Pancreas (tissue), 10 donors: Measurements from ENCODE around the gene SHF. TPM values are rescaled to one million over a fixed set of nuclear protein-coding genes. Genes with fewer than 3 reads are reported as not detected.

Source experiments
- ATAC-seq, 4 donors: fragments of 200-7000 bp; cut with Tn5 transposase; one replicate each; pipeline versions ENCODE4 v1.8.0 to v1.9.1; 2020; ENCODE audit warnings: mild to moderate bottlenecking in 4 of 4, moderate library complexity in 4 of 4
- DNase-seq, 6 donors: peaks; one replicate each; pipeline ENCODE4 v3.0.0-alpha.2; 2020
- FAIRE-seq: peaks from 2 replicates; lab custom pipeline; 2012; peaks lifted over from hg19 to GRCh38; lab: Jason Lieb, UNC
- H3K27ac ChIP-seq, 4 donors: fragments of 200-600 bp; sonication (generic); 1 replicate in 3 of 4; 2 replicates in 1 of 4; pipeline versions ENCODE4 v1.5.0 to v1.8.0; 2020
- H3K27me3 ChIP-seq, 4 donors: fragments of 200-600 bp; one replicate each; pipeline ENCODE4 v1.8.0; 2021
- H3K36me3 ChIP-seq, 3 donors: fragments of 200-600 bp; sonication (generic) in 1 of 3; one replicate each; pipeline versions ENCODE4 v1.5.0 to v1.8.0; 2020 to 2021
- H3K4me1 ChIP-seq, 3 donors: fragments of 200-600 bp; one replicate each; pipeline ENCODE4 v1.8.0; 2021
- H3K4me3 ChIP-seq, 4 donors: fragments of 200-600 bp; sonication (generic) in 2 of 4; one replicate each; pipeline versions ENCODE4 v1.5.0 to v1.8.0; 2020 to 2021
- H3K9me3 ChIP-seq, 4 donors: fragments of 200-600 bp; one replicate each; pipeline ENCODE4 v1.8.0; 2021
- WGBS, 2 donors: extraction: QIAGEN DNeasy Blood & Tissue Kit; methylation state at CpG; one replicate each; pipeline ENCODE4 v1.1.7; 2013; 5-methylcytosine and 5-hydroxymethylcytosine counted together
- intact Hi-C, 3 donors: fragments of 100-400 bp; cut with DNase I; formaldehyde crosslinking; loops; one replicate each; pipeline versions ENCODE4 v1.11.1 to v1.14.2; 2022
- polyA plus RNA-seq, 2 donors: library from polyadenylated mRNA; stranded (reverse); fragments of 200-250 nt; gene quantifications; one replicate each; pipeline ENCODE4 v1.2.3, GENCODE V29; 2013
- total RNA-seq, 6 donors: library from RNA; stranded (reverse); fragmentation: NEBNext Ultra II Directional in 4 of 6; extraction: Animal tissue kit (Norgen Biotek cat#: 25700) in 4 of 6; gene quantifications; one replicate each; pipeline versions ENCODE4 v1.2.1 to v1.2.4, GENCODE V29; 2021 to 2023
- TF ChIP-seq, protein P1 (sequence below), 4 donors: fragments of 200-600 bp; sonication (generic) in 3 of 4; IDR thresholded peaks; one replicate each; pipeline versions ENCODE4 v1.5.0 to v1.8.0; 2021; ENCODE audit warnings: antibody characterized with exemption in 4 of 4
- donor health status: healthy with polysubstance abuse.
- donor health status: DM: no; HTN: no; CAD: no; lungs with moderate emphysema.
- donor health status: DM: no; HTN: no; CAD: no.
- donor health status: control.
- donor health status: control.
- donor health status: Bipolar disorder and iron deficiency.
- donor health status: DM: yes; HTN: yes; CAD: no.
- donor health status: DM: no; HTN: no; CAD: no.
- donor health status: DM: no; HTN: no; CAD: no.
- donor health status: DM: yes; HTN: yes; CAD: no.

The SHF gene
- total and polyA plus RNA-seq, 8 donors: 1.0 to 3.7 (median 2.0) TPM

DNA sequence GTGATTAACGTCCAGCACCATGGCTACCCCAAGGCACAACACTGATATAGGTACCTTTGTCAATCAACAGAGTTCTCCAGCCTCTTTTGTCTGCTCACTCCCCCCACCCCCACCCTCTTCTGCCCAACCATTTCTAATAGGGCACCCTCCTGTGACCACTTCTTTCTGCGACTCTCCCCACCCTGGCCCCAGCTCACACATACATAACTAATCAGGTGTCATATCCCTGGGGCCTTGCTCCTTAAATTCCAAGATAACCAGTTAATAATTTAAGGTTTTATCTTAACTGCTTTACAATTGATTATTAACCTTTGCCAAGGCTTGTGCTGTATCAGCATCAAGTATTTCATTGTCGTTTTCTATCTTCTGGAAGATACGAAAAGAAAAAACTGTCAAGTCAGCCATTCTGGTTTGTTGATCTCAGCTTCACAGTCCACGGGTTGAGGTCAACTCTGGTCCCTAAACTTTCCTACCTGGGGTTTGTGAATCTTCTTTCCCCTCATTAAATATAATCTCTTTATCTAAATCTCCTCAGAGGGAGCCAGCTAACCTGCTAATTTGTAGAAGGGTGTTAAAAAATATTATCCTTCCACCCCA lies 37.0 kb upstream of the SHF start:
- Histone ChIP-seq H3K9me3 (no peaks in the 10 kb centered on the region), H3K4me1 (peaks cover 0 to 3% (median 0%) of the 10 kb centered on the region in 3 donors), H3K4me3 (no peak overlapping the region), H3K27ac (no peak overlapping the region), H3K27me3 (no peaks in the 10 kb centered on the region), H3K36me3 (no peaks in the 10 kb centered on the region)
- DNase-seq: no peak
- TF ChIP-seq, protein P1, sequence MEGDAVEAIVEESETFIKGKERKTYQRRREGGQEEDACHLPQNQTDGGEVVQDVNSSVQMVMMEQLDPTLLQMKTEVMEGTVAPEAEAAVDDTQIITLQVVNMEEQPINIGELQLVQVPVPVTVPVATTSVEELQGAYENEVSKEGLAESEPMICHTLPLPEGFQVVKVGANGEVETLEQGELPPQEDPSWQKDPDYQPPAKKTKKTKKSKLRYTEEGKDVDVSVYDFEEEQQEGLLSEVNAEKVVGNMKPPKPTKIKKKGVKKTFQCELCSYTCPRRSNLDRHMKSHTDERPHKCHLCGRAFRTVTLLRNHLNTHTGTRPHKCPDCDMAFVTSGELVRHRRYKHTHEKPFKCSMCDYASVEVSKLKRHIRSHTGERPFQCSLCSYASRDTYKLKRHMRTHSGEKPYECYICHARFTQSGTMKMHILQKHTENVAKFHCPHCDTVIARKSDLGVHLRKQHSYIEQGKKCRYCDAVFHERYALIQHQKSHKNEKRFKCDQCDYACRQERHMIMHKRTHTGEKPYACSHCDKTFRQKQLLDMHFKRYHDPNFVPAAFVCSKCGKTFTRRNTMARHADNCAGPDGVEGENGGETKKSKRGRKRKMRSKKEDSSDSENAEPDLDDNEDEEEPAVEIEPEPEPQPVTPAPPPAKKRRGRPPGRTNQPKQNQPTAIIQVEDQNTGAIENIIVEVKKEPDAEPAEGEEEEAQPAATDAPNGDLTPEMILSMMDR (IDR thresholded peaks at IDR 0.05): no peak
- WGBS, 2 donors: 14 to 15% methylated on average over 5 of the region's 5 CpGs
- no peak for FAIRE-seq
- intact Hi-C loops: no loop called here
- peak in 2 of 4 donors; percentile 45 to 48 for ATAC-seq

GRCh38 chr15:45221967-45222366 lies 34.2 kb upstream of the SHF start:
- intact Hi-C loops: no loop called here
- DNase-seq (no peak), FAIRE-seq (no peak), ATAC-seq (no peak)
- WGBS, 2 donors: 86 to 92% methylated on average over 4 of the region's 4 CpGs
- TF ChIP-seq, protein P1 (IDR thresholded peaks at IDR 0.05): no peak
- Histone ChIP-seq H3K27ac (no peak overlapping the region), H3K36me3 (no peaks in the 10 kb centered on the region), H3K9me3 (no peaks in the 10 kb centered on the region), H3K4me3 (no peak overlapping the region), H3K27me3 (no peaks in the 10 kb centered on the region), H3K4me1 (peaks cover 0 to 3% (median 0%) of the 10 kb centered on the region in 3 donors)

- intact Hi-C loops: no loop called here
- TF ChIP-seq, protein P1 (IDR thresholded peaks at IDR 0.05): no peak
- Histone ChIP-seq H3K4me1 (peaks cover 0 to 3% (median 0%) of the 10 kb centered on the region in 3 donors), H3K36me3 (no peaks in the 10 kb centered on the region), H3K4me3 (no peak overlapping the region), H3K27me3 (no peaks in the 10 kb centered on the region), H3K9me3 (no peaks in the 10 kb centered on the region), H3K27ac (no peak overlapping the region)
- no peak for ATAC-seq
- DNase-seq: no peak
- 95 to 98% methylated on average over 2 of the region's 2 CpGs for WGBS, 2 donors
- FAIRE-seq: no peak
Observed at GRCh38 chr15:45221053-45221599, 33.4 kb upstream of the SHF start.

GRCh38 chr15:45212493-45212892 lies 24.7 kb upstream of the SHF start:
- TF ChIP-seq, protein P1 (IDR thresholded peaks at IDR 0.05): no peak
- H3K4me3 ChIP-seq: no peak overlapping the region
- intact Hi-C loops: loop anchor here in 2 of 3 donors (10.0 kb wide), 1 partner anchor 52 kb away; no protein-coding TSS in a partner anchor
- no peak for DNase-seq
- no peaks in the 10 kb centered on the region for H3K36me3 ChIP-seq
- FAIRE-seq: no peak
- no peak overlapping the region for H3K27ac ChIP-seq
- H3K27me3 ChIP-seq: no peaks in the 10 kb centered on the region
- H3K4me1 ChIP-seq: no peaks in the 10 kb centered on the region
- 94 to 100% methylated on average over 1 of the region's 1 CpG for WGBS, 2 donors
- H3K9me3 ChIP-seq: no peaks in the 10 kb centered on the region
- ATAC-seq: no peak

- peak in 5 of 6 donors; percentile 57 to 76 (median 60) for DNase-seq
- no peaks in the 10 kb centered on the region for H3K36me3 ChIP-seq
- intact Hi-C loops: no loop called here
- peak; percentile 18 to 36 (median 26) for ATAC-seq
- no peak overlapping the region for H3K4me3 ChIP-seq
- H3K27me3 ChIP-seq: no peaks in the 10 kb centered on the region
- 0 to 2% methylated on average over 2 of the region's 2 CpGs for WGBS, 2 donors
- H3K9me3 ChIP-seq: no peaks in the 10 kb centered on the region
- TF ChIP-seq, protein P1 (IDR thresholded peaks at IDR 0.05): peak; percentile 68 to 83 (median 74)
- no peak for FAIRE-seq
- no peak overlapping the region for H3K27ac ChIP-seq
- H3K4me1 ChIP-seq: peaks cover 0 to 5% (median 0%) of the 10 kb centered on the region in 3 donors
Observed at GRCh38 chr15:45205192-45205591, 17.4 kb upstream of the SHF start.
